HG03575 (cell line): ENCODE measurements around the gene ATG14.
"Not testable (repeated sequence)": the region's sequence is repeated elsewhere in the genome, so short reads cannot be mapped to it uniquely, and the experiment has no call there.

Experiments used
- ATAC-seq: cut with Tn5 transposase; IDR thresholded peaks from one replicate; pipeline ENCODE4 v1.9.1; 2021; ENCODE audit not compliant: unreplicated experiment, insufficient number of reproducible peaks, low FRiP score; ENCODE audit errors: extremely low read depth

The ATG14 gene

DNA sequence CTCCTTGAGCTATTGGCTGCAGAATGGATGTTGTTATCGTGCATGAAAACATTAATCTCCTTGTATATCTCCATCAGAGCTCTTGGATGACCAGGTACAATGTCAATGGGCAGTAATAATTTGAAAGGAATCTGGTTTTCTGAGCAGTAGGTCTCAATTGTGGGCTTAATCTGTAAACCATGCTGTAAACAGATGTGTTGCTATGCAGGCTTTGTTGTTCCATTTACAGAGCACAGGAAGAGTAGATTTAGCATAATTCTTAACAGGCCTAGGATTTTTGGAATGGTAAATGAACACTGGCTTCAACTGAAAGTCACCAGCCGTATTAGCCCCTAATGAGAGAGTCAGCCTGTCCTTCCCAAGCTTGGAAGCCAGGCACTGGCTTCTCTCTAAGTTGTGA is 50.4 kb downstream of the ATG14 start:
- ATAC-seq: no peak

DNA sequence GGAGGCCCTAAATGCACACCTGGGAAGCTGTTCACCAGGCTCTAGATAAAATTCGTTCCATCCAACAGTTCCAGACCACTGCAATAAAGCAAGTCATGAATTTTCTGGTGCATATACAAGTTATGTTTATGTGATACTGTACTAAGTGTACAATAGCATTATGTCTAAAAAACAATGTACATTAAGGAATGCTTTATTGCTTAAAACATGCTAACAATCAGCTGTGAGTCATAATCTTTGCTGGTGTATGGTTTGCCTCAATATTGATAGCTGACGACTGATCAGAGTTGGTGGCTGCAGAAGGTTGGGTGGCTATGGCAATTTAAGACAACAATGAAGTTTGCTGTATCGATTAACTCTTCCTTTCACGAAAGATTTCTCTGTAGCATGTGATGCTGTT is 52.3 kb downstream of the ATG14 start:
- ATAC-seq: no peak

DNA sequence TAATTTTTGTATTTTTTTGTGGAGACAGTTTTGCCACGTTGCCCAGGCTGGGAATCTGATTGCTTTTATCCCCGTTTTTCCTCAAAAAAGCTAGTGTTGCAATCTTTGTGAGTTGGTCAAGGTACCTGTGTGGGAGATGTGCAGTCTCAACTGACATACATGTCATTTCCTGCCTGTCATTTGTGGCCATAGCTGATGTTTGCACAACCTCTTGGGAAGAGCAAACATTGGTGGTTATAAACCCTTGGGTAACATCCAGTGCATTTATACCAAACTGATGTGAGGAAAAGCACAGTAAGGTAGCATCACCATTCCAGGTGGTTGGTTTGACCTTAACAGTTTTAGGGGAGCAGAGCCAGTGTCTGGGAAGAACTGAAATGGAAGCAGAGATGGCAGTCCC is 54.7 kb downstream of the ATG14 start:
- no peak for ATAC-seq

DNA sequence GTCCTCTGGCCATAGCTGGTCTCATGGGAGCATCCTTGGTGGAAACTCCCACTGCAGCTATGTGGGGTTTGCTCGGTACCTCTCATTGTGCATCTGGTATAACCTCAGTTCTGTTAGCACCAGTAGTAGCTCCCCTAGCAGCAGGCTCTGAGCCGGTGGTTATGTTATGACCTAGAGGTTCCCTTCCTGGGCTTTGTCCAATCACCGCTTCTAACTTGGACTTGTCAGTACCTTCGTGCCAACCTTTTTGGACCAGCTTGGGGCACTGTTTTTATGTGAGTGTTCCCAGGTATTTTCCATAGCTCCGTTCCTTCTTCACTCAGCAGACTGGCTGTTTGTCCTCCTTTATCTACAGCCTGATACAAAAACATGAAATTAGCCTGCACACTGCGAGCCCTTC is 55.7 kb downstream of the ATG14 start:
- ATAC-seq: no peak

DNA sequence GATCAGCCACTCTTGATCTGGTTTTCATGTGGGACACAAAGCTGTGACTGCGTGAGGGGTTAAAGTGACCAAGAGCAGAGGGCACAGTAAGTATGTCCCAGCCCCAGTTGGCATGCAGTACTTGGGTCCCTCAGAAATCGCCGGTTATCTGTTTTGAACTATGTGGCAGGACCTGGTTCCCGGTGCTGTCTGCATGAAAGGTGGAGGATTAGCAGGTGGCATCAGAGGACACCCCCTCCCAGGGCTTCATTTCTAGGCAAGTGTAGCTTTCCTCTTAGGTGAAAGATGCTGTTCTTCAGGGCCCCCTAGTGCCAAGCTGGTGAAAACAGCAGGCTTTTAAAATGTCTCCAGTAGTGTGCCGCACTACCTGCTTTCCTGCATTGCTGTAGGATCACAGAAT is 57.1 kb downstream of the ATG14 start:
- no peak for ATAC-seq

DNA sequence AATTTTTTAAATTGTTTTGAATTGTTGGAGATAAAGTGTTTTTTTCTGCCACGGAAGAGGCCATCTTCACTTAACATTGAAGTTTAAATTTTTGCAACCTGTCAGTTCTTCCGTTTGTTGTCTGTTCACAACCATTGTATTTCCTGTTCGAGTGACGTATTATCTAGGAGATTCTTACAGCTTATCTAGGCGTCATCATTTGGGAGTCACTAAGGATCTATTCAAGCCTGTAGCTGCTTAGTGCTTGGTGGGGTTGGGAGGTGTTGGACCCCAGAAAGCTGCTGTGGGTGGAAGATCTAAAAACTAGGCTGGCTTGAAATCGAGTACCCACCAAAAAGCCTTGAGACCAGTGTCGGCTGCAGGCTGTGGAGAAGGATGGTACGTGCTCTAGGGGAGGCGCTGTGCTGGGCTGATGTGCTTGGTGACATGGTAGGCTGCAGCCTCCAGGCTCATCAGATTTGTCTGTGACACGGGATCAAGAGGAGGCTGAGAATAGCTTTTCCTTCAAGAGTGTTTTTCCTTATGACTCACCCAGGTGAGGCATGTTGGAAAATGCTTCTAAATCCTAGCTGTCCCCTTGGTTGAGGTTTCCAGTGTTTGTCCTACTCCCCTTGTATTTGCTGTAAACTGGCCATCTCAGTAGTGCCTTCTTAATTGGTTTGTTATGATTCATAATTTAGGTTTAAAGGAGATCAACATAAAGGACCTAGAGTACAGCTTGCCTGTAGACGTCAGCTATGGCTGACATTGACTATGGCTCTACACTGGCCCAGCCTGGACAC is 57.8 kb downstream of the ATG14 start:
- no peak for ATAC-seq

DNA sequence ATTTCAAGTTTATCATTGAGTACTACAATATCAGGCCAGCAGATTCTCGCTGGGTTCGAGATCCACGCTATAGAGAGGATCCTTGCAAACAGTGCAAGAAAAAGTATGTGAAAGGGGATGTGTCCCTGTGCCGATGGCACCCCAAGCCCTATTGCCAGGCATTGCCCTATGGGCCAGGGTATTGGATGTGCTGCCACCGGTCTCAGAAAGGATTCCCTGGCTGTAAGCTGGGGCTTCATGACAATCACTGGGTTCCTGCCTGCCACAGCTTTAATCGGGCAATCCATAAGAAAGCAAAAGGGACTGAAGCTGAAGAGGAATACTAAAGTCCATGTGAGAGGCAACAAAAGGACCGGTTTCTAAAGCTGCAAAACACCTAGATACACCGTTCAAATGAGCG is 59.4 kb downstream of the ATG14 start:
- no peak for ATAC-seq

DNA sequence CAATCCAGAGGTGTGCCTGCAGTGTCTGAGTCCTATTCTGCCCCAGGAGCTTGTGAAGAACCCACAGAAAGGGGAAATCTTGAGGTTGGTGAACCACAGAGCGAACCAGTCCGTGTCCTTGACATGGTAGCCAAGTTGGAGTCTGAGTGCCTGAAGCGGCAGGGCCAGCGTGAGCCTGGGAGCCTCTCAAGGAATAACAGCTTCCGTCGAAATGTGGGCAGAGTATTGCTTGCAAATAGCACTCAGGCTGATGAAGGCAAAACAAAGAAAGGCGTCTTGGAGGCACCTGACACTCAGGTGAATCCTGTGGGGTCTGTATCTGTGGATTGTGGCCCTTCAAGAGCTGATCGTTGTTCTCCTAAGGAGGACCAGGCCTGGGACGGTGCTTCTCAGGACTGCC is 60.5 kb downstream of the ATG14 start:
- no peak for ATAC-seq

DNA sequence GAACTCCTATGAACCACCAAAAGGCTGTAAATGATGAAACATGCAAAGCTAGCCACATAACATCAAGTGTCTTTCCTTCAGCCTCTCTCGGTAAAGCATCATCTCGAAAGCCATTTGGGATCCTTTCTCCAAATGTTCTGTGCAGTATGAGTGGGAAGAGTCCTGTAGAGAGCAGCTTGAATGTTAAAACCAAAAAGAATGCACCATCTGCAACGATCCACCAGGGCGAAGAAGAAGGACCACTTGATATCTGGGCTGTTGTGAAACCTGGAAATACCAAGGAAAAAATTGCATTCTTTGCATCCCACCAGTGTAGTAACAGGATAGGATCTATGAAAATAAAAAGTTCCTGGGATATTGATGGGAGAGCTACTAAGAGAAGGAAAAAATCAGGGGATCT is 61.2 kb downstream of the ATG14 start:
- ATAC-seq: no peak

DNA sequence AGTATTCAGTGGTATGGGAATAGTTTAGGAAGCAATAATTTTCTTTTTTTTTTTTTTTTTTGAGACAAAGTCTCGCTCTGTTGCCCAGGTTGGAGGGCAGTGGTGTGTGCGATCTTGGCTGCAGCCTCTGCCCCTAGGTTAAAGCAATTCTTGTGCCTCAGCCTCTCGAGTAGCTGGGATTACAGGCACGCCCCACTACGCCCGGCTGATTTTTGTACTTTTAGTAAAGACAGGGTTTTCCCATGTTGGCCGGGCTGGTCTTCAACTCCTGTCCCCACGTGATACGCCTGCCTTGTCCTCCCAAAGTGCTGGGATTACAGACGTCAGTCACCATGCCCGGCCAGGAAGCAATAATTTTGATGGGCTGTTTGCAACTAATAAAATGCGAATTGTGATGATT is 62.1 kb downstream of the ATG14 start:
- no peak for ATAC-seq

DNA sequence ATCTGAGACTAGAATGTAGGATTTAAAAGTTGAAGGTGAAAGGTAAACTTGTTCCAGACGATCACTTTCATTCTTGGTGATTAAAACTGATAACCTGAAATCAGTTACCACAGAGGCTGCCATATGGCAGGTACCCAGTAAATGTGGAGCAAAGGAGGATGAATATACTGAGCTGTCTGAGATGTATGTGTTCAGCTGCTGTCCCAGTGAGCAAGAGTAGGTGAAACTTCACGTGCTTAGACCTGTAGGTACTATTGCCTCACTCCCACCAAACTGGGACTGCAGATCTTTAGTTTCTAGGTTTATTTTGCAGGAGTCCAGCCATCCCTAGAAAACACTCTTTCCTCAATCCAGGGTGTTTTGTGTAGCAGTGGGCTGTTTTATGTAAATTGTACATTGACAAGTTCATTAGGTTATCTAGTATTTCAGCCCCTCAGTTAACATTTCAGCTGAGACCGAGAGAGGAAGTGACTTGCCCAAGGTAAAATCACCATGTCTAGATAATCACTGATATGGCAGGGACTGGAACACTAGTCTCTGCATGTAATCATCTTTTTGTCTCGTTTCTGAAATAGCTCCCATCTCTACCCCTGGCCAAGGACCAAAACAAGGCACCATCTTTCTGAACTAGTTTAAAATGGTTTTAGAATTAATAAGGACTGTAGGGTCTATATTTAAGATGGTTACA is 62.7 kb downstream of the ATG14 start:
- no peak for ATAC-seq

DNA sequence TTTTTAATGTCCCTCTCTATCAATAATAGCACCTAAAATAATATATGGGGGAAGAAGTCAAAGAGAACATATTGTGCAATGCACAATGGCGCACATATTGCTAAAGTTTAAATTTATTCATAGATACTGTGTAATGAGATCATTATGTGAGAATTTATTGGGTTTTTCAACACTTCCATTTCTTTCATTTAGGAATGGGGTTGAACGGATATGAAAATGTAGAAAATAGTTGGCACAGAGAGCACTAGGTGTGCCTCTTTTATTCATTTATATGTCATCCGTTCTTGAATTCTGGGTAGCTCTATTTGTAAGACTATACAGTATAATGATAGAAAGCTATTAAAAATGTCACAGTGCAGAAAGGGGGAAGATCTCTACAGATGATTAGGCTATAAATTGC is 63.9 kb downstream of the ATG14 start:
- ATAC-seq: no peak

DNA sequence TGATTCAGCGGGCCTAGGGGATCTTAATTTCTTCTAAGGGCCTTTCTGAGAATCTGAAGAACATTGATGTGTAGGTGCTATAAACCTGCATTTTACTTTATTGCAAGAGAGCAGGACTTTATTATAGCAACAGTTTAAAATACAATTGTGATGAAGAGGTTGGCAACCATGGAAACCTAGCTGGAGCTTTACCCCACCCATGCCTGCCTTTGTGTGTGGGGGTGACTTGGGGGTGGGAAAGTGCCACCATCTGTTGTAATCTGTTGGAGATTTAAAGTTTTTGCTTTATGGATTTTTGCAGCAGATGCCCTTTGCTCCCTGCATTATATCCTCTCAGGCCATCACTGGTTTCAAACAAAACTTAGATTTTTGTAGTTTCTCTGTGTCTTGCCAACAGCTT is 64.6 kb downstream of the ATG14 start:
- no peak for ATAC-seq

DNA sequence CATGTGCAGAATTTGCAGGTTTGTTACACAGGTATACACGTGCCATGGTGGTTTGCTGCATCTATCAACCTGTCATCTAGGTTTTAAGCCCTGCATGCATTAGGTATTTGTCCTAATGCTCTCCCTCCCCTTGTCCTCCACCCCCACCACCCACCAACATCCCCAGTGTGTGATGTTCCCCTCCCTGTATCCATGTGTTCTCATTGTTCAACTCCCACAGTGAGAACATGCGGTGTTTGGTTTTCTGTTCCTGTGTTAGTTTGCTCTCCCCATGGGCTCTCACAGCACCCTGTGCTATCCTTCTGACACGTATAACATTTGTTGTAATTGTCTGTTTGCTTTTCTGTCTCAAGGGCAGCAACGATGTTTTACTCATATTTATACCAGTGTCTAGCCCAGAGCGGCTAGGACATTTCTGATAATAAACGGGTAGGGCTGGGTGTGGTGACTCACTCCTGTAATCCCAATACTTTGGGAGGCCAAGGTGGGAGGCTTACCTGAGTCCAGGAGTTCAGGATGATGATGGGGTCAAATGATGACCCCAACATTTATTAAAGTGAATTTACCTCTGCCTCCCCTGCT is 67.0 kb downstream of the ATG14 start:
- ATAC-seq: not testable (repeated sequence)

DNA sequence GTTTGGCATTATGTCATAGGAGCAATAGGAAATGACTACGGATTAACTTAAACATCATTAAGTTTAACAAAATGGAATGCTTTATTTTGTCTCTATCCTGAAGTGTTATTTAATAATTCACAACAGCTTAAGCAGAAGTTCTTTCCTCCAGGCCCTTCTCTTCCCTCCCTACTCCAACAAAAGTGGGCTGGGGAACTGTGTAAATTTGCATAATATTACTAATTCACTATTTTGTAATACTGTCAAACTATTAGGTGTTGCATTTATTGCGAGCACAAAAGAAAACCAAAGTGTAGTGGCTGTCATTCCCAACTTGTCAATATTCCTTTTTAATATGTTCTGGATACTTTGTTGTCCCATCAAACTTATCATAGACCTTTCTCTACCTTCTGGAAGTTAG is 69.8 kb downstream of the ATG14 start:
- no peak for ATAC-seq

DNA sequence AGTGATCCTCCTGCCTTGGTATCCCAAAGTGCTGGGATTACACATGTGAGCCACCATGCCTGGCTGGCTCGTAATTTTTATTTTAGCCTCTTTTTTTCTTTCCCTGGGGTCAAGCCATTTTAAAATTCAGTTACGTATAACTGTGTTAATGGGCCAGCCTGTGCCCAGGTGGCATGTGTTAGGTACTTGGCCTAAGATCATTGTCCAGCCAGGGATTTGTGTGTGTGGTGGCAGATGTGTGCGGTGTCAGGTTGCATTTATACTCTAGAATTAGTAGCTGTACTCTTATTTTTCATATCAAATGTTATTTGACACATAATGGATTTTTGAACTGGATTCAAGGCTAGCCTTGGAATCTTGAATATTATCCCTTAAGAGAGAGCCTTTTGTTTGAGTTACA is 71.1 kb downstream of the ATG14 start:
- ATAC-seq: no peak

DNA sequence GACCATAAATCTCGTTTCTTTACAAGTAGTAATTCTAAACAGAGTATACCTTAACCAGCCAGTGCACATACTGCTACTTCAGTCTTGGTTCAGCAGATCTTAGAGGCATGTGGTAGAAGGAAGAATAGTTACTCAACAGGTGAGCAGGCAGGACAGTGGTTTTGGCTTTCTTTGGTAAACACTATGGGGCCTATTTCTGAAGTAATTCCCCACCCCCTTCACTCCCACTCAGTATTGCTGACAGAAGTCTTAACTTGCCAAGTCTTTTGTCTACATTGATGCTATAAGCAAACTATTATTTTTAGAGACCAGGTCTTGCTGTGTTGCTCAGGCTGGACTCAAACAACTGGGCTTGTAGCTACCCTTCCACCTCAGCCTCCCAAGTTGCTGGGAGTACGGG is 71.9 kb downstream of the ATG14 start:
- ATAC-seq: peak; percentile 76

DNA sequence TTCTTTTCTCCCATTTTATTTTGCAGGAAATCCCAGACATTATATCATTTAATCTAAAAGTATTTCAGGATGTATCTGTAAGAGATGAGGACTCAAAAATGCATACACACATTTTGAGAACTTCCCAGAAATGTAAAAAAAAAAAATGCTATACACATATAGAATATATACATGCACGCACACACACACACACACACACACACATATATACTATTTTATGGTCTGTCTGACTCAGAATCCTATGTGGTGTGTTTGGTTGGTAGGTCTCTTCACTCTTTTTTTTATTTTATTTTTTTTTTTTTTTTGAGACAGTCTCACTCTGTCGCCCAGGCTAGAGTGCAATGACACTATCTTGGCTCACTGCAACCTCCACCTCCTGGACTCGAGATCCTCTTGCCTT is 74.9 kb downstream of the ATG14 start:
- no peak for ATAC-seq

DNA sequence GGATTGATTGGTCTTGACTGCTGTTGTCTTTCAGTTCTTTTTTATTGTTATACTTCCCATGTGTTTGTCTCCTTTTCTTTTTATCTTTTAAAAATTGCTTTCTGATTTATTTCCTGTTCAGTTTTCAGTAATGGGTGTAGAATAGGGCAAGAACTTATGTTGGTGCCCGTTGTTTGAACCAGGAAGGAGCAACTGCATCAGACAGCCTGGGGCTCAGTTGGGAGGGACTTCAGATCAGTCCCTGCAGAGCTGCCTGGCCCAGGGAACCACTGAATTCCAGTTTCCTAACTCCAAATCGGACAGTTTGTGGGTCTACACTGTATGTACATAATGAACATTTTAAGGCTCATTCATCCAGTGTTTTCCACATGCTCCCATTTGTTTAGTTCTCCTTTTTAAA is 75.5 kb downstream of the ATG14 start:
- ATAC-seq: no peak

DNA sequence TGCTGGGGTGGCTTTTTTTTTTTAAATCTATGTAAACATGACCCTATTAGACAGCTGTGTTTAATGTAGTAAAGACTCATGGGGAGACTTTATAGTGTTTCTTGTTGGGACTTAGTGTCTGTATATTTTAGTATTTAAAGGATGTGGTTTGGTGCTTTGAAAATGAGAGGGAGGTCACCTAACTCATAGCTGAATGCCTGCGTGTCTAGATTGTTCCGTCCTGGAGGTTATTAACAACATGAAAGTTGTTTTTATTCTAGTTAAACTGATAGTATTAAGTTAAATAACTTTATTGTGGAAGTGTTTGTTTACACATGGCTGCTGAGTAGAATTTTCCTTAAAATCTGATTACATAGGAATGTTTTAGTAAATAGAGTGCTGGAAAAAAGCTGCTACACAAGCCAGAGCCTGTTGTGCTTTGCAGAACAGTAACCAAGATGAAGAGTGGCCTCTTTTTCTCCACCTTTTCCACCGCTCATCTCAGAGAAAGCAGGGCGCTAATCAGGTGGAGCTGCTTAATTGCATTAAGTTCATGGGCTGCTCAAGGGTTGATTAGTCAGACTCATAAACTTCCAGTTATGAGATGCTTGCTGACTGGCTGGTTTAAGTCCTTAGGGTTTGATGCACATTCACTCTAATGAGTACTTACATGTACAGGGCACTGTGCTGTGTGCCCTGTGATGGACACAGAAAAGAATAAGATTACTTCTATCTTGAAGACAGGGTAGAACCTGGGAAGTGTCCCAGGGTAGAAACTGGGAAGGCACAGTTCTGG is 77.7 kb downstream of the ATG14 start:
- ATAC-seq: no peak
